Measurements from ENCODE around the gene TRAPPC1. TPM values are rescaled to one million over a fixed set of nuclear protein-coding genes. Genes with fewer than 3 reads are reported as not detected.

Gene TRAPPC1
- total and polyA plus RNA-seq, 2 of the 8 experiments (the other 6 are each of a cell fraction or from before 2014, with no cell fraction given) = 114 to 170 TPM

GRCh38 chr17:7887038-7887481 is 44.7 kb downstream of the TRAPPC1 start:
- Histone ChIP-seq H3K23me2 (ENCODE audit: low read depth, low read length) (peaks cover 24% of the 10 kb centered on the region), H4K91ac (replicated peaks; ENCODE audit: insufficient read length, low read length) (no peak overlapping the region), H3K4me3 (ENCODE audit: extremely low read depth in 1 of 4, insufficient read depth in 2 of 4, low read depth in 3 of 4, low read length in 4 of 4) (peak overlapping the region; percentile 52 to 83 (median 70); a peak in 5 of 8 replicates), H3K18ac (ENCODE audit: extremely low read depth, low read length) (no peak overlapping the region; the same call in 1 of the 2 replicates), H2BK120ac (replicated peaks; ENCODE audit: low read depth, low read length) (no peak overlapping the region), H4K5ac (ENCODE audit: insufficient read length, low read depth, low read length) (no peak overlapping the region), H2BK15ac (ENCODE audit: low read length) (no peak overlapping the region), H4K8ac (ENCODE audit: extremely low read depth, insufficient read depth, low read length) (no peak overlapping the region), H3K4ac (replicated peaks; ENCODE audit: insufficient read length, low read depth, low read length) (no peak overlapping the region), H3K79me1 (ENCODE audit: low read depth, low read length) (no peaks in the 10 kb centered on the region), H3K14ac (ENCODE audit: insufficient read length) (no peak overlapping the region), H3K9ac (replicated peaks in 1 of 4; ENCODE audit: extremely low read depth in 1 of 4, low read depth in 3 of 4, low read length in 3 of 4) (no peak overlapping the region; a peak in 1 of 7 replicates), H2AK5ac (ENCODE audit: low read depth, low read length) (no peak overlapping the region; the same call in 1 of the 2 replicates), H3K4me1 (replicated peaks in 1 of 4; ENCODE audit: control insufficient read depth in 3 of 4, insufficient read depth in 4 of 4, low read length in 3 of 4) (peaks cover 9 to 30% (median 17%) of the 10 kb centered on the region in 4 experiments), H3K36me3 (ENCODE audit: control insufficient read depth in 2 of 4, insufficient read depth in 4 of 4, low read length in 3 of 4) (peaks cover 0 to 4% (median 0%) of the 10 kb centered on the region in 4 experiments; a peak in 1 of 8 replicates), H2BK5ac (ENCODE audit: low read depth, low read length) (no peak overlapping the region), H3K23ac (ENCODE audit: insufficient read length) (no peak overlapping the region), H3K9me3 (ENCODE audit: insufficient read depth in 2 of 2, low read depth in 1 of 2, low read length in 1 of 2) (no peaks in the 10 kb centered on the region), H3K56ac (replicated peaks; ENCODE audit: insufficient read length, low read depth, low read length) (no peak overlapping the region), H2BK20ac (ENCODE audit: low read length) (no peak overlapping the region), H3K27ac (ENCODE audit: low read depth, low read length) (no peak overlapping the region), H4K20me1 (replicated peaks in 1 of 2; ENCODE audit: control insufficient read depth in 1 of 2, insufficient read depth in 2 of 2, low read length in 2 of 2) (no peaks in the 10 kb centered on the region), H2BK12ac (ENCODE audit: low read depth, low read length) (no peak overlapping the region), H2AFZ (ENCODE audit: low read length) (no peak overlapping the region), H3K4me2 (ENCODE audit: insufficient read depth in 1 of 2, low read depth in 2 of 2, low read length in 2 of 2) (peak overlapping the region; percentile 82 to 100), H3K27me3 (replicated peaks in 1 of 4; ENCODE audit: control insufficient read depth in 3 of 4, extremely low read depth in 1 of 4, insufficient read depth in 3 of 4, low read length in 3 of 4) (peaks cover 0 to 10% (median 3%) of the 10 kb centered on the region in 4 experiments; a peak in 3 of 7 replicates), H3K79me2 (ENCODE audit: control insufficient read depth in 1 of 2, insufficient read depth in 2 of 2, low read length in 2 of 2) (no peaks in the 10 kb centered on the region)
- FAIRE-seq = no peak
- WGBS, 2 experiments (ENCODE audit: extremely low coverage in 1 of 2, insufficient coverage in 1 of 2, insufficient read length in 1 of 2, insufficient replicate concordance in 2 of 2, low coverage in 1 of 2, low lambda C conversion rate in 2 of 2, missing lambda C conversion rate in 1 of 2) = 11% methylated on average over 8 of the region's 8 CpGs; no CpG with 5 or more reads in 1 of the 2 experiments
- no peak for DNase-seq (ENCODE audit: low read depth in 1 of 2, low spot score in 2 of 2)
- ChIA-PET POLR2A (ENCODE audit: partially characterized antibody) (no interaction called here), CTCF (ENCODE audit: partially characterized antibody) (no interaction called here)
- no peak for TF ChIP-seq KDM1A (IDR thresholded peaks at IDR 0.05; ENCODE audit: borderline replicate concordance, low read length)
- no peak for TF ChIP-seq PHF8 (conservative IDR thresholded peaks at IDR 0.05; ENCODE audit: low read depth, low read length)
- no peak for TF ChIP-seq RXRA (IDR thresholded peaks at IDR 0.05; ENCODE audit: insufficient read depth, low read depth, low read length)
- no peak for TF ChIP-seq YY1 (IDR thresholded peaks at IDR 0.05; ENCODE audit: low read depth, low read length)
- no peak for TF ChIP-seq RFX5 (IDR thresholded peaks at IDR 0.05; ENCODE audit: borderline replicate concordance, low read depth, low read length)
- no peak for TF ChIP-seq HDAC6 (IDR thresholded peaks at IDR 0.05; ENCODE audit: low read depth, low read length)
- no peak; the same call in 1 of the 2 replicates for TF ChIP-seq SP4 (IDR thresholded peaks at IDR 0.05; ENCODE audit: low read length)
- TF ChIP-seq GTF2F1 (IDR thresholded peaks at IDR 0.05; ENCODE audit: borderline replicate concordance, low read depth, low read length) = no peak
- no peak for TF ChIP-seq SP1 (IDR thresholded peaks at IDR 0.05; ENCODE audit: low read depth, low read length)
- no peak for TF ChIP-seq SIRT6 (IDR thresholded peaks at IDR 0.05; ENCODE audit: low read length)
- no peak for TF ChIP-seq FOSL1 (IDR thresholded peaks at IDR 0.05; ENCODE audit: insufficient read depth, low read depth, low read length)
- no peak for TF ChIP-seq TBP (IDR thresholded peaks at IDR 0.05; ENCODE audit: low read depth, low read length)
- no peak for TF ChIP-seq ASH2L (IDR thresholded peaks at IDR 0.05; ENCODE audit: low read length)
- TF ChIP-seq GABPA (IDR thresholded peaks at IDR 0.05; ENCODE audit: borderline replicate concordance, insufficient read depth, low read length) = no peak
- TF ChIP-seq EGR1 (IDR thresholded peaks at IDR 0.05; ENCODE audit: borderline replicate concordance, low read depth, low read length) = no peak
